Measurements from ENCODE around the gene TUSC2. TPM values are rescaled to one million over a fixed set of nuclear protein-coding genes. Genes with fewer than 3 reads are reported as not detected.
"Not testable (repeated sequence)": the region's sequence is repeated elsewhere in the genome, so short reads cannot be mapped to it uniquely, and the experiment has no call there.

The TUSC2 gene
- total and polyA plus RNA-seq, 3 donors from 2014 or later = 32.7 to 44.5 (median 43.4) TPM

GRCh38 chr3:50287262-50287661, 40.8 kb downstream of the TUSC2 start:
- intact Hi-C loops (cut with DNase I; ENCODE audit: low total_unique reads) = no loop called here
- H3K4me3 ChIP-seq = no peak overlapping the region
- H3K27me3 ChIP-seq = no peaks in the 10 kb centered on the region
- WGBS, 2 donors = 83% methylated on average over 1 of the region's 1 CpG; no CpG with 5 or more reads in 1 of the 2 donors
- H3K36me3 ChIP-seq (ENCODE audit: low read depth, missing control alignments) = no peaks in the 10 kb centered on the region
- no peak for DNase-seq
- TF ChIP-seq, protein P1, sequence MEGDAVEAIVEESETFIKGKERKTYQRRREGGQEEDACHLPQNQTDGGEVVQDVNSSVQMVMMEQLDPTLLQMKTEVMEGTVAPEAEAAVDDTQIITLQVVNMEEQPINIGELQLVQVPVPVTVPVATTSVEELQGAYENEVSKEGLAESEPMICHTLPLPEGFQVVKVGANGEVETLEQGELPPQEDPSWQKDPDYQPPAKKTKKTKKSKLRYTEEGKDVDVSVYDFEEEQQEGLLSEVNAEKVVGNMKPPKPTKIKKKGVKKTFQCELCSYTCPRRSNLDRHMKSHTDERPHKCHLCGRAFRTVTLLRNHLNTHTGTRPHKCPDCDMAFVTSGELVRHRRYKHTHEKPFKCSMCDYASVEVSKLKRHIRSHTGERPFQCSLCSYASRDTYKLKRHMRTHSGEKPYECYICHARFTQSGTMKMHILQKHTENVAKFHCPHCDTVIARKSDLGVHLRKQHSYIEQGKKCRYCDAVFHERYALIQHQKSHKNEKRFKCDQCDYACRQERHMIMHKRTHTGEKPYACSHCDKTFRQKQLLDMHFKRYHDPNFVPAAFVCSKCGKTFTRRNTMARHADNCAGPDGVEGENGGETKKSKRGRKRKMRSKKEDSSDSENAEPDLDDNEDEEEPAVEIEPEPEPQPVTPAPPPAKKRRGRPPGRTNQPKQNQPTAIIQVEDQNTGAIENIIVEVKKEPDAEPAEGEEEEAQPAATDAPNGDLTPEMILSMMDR (IDR thresholded peaks at IDR 0.05) = no peak
- no peak for TF ChIP-seq POLR2A (IDR thresholded peaks at IDR 0.05)
- H3K27ac ChIP-seq = no peak overlapping the region
- H3K9me3 ChIP-seq = no peaks in the 10 kb centered on the region
- peaks cover 16% of the 10 kb centered on the region for H3K4me1 ChIP-seq

GRCh38 chr3:50286322-50287227, 41.4 kb downstream of the TUSC2 start:
- 86% methylated on average over 16 to 28 of the region's 28 CpGs for WGBS, 2 donors
- no peak for DNase-seq
- no peak overlapping the region for H3K4me3 ChIP-seq
- H3K27ac ChIP-seq = no peak overlapping the region
- H3K36me3 ChIP-seq (ENCODE audit: low read depth, missing control alignments) = no peaks in the 10 kb centered on the region
- intact Hi-C loops (cut with DNase I; ENCODE audit: low total_unique reads) = no loop called here
- no peak for TF ChIP-seq POLR2A (IDR thresholded peaks at IDR 0.05)
- TF ChIP-seq, protein P1 (IDR thresholded peaks at IDR 0.05) = no peak
- peaks cover 14% of the 10 kb centered on the region for H3K4me1 ChIP-seq
- H3K9me3 ChIP-seq = no peaks in the 10 kb centered on the region
- no peaks in the 10 kb centered on the region for H3K27me3 ChIP-seq

DNA sequence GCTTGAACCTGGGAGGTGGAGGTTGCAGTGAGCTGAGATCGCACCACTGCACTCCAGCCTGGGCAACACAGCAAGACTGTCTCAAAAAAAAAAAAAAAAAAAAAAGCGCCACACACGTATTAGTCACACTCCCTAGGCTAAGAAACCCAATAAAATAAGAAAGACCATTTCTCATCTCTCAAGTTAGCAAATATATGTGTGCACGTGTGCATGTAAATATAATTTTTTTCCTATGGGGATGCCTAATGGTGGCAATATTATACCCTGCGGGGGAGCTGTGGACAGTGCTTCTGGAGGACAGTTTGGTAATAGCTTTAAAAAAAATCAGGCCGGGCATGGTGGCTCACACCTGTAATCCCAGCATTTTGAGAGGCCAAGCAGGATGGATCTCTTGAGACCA, 43.9 kb downstream of the TUSC2 start:
- H3K4me1 ChIP-seq; intact Hi-C loops (cut with DNase I; ENCODE audit: low total_unique reads); H3K36me3 ChIP-seq (ENCODE audit: low read depth, missing control alignments); H3K27ac ChIP-seq; H3K4me3 ChIP-seq; H3K9me3 ChIP-seq; H3K27me3 ChIP-seq; DNase-seq: not testable (repeated sequence)
- 83 to 94% methylated on average over 6 of the region's 6 CpGs for WGBS, 2 donors

DNA sequence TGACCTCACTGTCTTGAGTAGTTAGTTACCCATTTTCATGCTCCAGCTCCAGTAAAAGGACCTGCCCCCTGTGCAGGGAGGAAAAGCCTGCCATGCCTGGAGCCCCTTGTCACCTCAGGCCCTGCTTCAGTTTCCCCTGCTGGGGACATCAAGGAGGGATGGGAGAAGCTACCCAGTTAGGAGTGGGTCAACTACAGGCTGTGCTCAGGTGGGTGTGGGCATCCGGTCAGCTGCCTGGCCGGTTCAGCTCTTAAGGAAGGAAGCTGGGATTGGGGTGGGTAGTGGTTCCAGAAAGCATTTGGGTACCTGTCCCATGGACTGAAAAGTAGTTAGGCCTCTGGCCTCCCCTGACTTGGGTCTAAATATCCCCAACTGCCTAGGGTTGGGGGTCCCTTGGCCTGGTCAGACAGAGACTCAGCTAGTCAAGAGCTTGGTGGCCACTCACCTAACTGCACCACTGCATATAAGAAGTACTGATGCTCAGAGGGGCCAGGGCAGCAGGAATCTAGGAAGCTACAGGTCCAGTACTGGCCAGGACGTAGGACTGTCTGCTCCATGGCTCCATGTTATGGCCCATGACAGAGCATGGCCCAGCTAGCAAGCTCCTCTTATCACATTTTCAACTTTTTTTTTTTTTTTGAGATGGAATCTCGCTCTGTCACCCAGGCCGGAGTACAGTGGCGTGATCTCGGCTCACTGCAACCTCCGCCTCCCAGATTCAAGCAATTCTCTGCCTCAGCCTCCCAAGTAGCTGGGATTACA, 48.6 kb downstream of the TUSC2 start:
- Histone ChIP-seq H3K9me3 (no peaks in the 10 kb centered on the region), H3K4me3 (no peak overlapping the region), H3K36me3 (ENCODE audit: low read depth, missing control alignments) (no peaks in the 10 kb centered on the region), H3K27me3 (no peaks in the 10 kb centered on the region), H3K4me1 (no peaks in the 10 kb centered on the region), H3K27ac (no peak overlapping the region)
- intact Hi-C loops (cut with DNase I; ENCODE audit: low total_unique reads) = loop anchor here (10.0 kb wide), 1 partner anchor 85 kb away; the partner anchor contains the start of gene GNAT1
- 92 to 93% methylated on average over 8 of the region's 8 CpGs for WGBS, 2 donors
- no peak for DNase-seq
- TF ChIP-seq, protein P1 (IDR thresholded peaks at IDR 0.05) = no peak
- TF ChIP-seq POLR2A (IDR thresholded peaks at IDR 0.05) = no peak

- TF ChIP-seq, protein P1 (IDR thresholded peaks at IDR 0.05) = no peak
- no peak for TF ChIP-seq POLR2A (IDR thresholded peaks at IDR 0.05)
- no peak within 1 kb of the TSS for H3K4me3 ChIP-seq
- intact Hi-C loops (cut with DNase I; ENCODE audit: low total_unique reads) = loop anchor here (10.0 kb wide), 1 partner anchor 84 kb away; the partner anchor contains the start of gene GNAT1
- H3K27ac ChIP-seq = no peak within 1 kb of the TSS
- DNase-seq = no peak
- no peaks in the 10 kb centered on the region for H3K9me3 ChIP-seq
- no peaks in the 10 kb centered on the region for H3K27me3 ChIP-seq
- 74 to 83% methylated on average over 1 to 2 of the region's 2 CpGs for WGBS, 2 donors
- H3K36me3 ChIP-seq (ENCODE audit: low read depth, missing control alignments) = no peaks in the 10 kb centered on the region
- H3K4me1 ChIP-seq = no peaks in the 10 kb centered on the region
These were observed 49.2 kb downstream of the TUSC2 start, which contains the start of gene LSMEM2 for GRCh38 chr3:50278880-50279224. TSS of gene LSMEM2 (plus strand) at chr3:50279087. CDS start at chr3:50279114, 27 bp downstream.

All from testis (tissue), 3 donors.